ENCODE results near the gene EYA2. TPM values are rescaled to one million over a fixed set of nuclear protein-coding genes. Genes with fewer than 3 reads are reported as not detected.

EYA2 gene
- total and polyA plus RNA-seq, 4 donors = 1.6 to 4.4 (median 2.1) TPM

DNA sequence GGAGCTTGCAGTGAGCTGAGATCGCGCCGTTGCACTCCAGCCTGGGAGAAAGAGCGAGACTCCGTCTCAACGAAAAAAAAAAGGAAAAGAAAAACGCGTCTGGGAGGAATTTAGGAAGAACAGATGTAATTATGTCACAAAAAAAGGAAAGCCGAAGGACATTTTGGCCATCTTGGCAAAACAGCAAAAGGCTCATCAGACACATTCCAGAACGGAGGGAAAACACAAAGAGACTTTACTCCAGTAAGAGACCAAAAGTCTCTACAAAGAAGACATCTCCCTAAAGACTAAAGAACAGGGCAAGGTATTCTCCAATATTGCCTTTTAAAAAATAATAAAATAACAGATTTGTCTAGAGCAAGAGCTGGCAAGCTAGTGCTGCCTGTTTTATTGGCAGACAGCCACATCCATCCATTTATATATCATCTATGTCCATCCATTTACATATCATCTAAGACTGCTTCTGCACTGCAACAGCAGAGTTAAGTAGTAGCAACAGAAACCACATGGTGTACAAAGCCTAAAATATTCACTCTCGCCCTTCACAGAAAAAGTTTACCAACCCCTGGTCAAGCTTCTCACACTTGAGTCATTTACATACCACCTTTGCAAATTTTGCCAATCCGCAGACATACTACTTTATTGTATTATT, 328.0 kb downstream of the EYA2 start:
- WGBS, 2 donors = 92 to 97% methylated on average over 12 of the region's 12 CpGs
- ATAC-seq (ENCODE audit: insufficient read depth, low FRiP score) = no peak
- Histone ChIP-seq H3K27ac (ENCODE audit: low read depth in 1 of 2, low read length in 1 of 2) (no peak overlapping the region), H3K4me3 (no peak overlapping the region), H3K4me1 (ENCODE audit: control insufficient read depth in 5 of 5, insufficient read depth in 5 of 5, low read length in 5 of 5) (peaks cover 0 to 4% (median 0%) of the 10 kb centered on the region in 5 donors), H3K9ac (ENCODE audit: insufficient read depth in 1 of 2, low read length in 2 of 2) (no peak overlapping the region), H3K27me3 (ENCODE audit: control insufficient read depth in 3 of 3, insufficient read depth in 3 of 3, low read length in 2 of 3) (no peaks in the 10 kb centered on the region), H3K9me3 (ENCODE audit: control insufficient read depth in 4 of 4, insufficient read depth in 3 of 4, low read length in 3 of 4) (no peaks in the 10 kb centered on the region), H3K36me3 (ENCODE audit: control insufficient read depth in 4 of 4, insufficient read depth in 4 of 4, low read length in 4 of 4) (peaks cover 33 to 49% (median 38%) of the 10 kb centered on the region in 4 donors)
- peak in 1 of 3 donors; percentile 9 for DNase-seq
- TF ChIP-seq, protein P1, sequence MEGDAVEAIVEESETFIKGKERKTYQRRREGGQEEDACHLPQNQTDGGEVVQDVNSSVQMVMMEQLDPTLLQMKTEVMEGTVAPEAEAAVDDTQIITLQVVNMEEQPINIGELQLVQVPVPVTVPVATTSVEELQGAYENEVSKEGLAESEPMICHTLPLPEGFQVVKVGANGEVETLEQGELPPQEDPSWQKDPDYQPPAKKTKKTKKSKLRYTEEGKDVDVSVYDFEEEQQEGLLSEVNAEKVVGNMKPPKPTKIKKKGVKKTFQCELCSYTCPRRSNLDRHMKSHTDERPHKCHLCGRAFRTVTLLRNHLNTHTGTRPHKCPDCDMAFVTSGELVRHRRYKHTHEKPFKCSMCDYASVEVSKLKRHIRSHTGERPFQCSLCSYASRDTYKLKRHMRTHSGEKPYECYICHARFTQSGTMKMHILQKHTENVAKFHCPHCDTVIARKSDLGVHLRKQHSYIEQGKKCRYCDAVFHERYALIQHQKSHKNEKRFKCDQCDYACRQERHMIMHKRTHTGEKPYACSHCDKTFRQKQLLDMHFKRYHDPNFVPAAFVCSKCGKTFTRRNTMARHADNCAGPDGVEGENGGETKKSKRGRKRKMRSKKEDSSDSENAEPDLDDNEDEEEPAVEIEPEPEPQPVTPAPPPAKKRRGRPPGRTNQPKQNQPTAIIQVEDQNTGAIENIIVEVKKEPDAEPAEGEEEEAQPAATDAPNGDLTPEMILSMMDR (IDR thresholded peaks at IDR 0.05; ENCODE audit: control extremely low read depth, extremely low read depth) = no peak

DNA sequence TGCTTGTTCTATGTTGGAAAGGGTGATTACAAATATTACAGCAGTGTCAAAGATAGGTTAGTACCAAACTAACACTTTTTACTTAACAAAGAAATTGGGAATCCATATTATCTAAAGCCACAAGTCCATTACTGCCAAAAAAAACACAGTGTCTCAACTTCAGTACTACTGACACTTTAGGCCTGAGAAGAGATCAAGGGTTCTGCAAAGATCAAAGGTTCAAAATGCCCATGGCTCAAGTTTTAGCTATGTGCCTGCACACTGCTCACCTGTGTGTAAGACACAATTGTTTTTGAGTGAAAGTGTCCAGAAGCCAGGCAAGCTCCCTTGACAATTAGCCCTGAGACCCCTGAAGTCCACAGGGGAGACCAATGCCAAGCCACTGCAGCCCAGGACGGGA, 329.3 kb downstream of the EYA2 start:
- ATAC-seq (ENCODE audit: insufficient read depth, low FRiP score) (no peak), DNase-seq (no peak)
- H3K27ac ChIP-seq (ENCODE audit: low read depth in 1 of 2, low read length in 1 of 2) = no peak overlapping the region
- peaks cover 35 to 46% (median 43%) of the 10 kb centered on the region in 4 donors for H3K36me3 ChIP-seq (ENCODE audit: control insufficient read depth in 4 of 4, insufficient read depth in 4 of 4, low read length in 4 of 4)
- no peaks in the 10 kb centered on the region for H3K9me3 ChIP-seq (ENCODE audit: control insufficient read depth in 4 of 4, insufficient read depth in 3 of 4, low read length in 3 of 4)
- no peak overlapping the region for H3K4me3 ChIP-seq
- 96 to 98% methylated on average over 1 of the region's 1 CpG for WGBS, 2 donors
- TF ChIP-seq, protein P1 (IDR thresholded peaks at IDR 0.05; ENCODE audit: control extremely low read depth, extremely low read depth) = no peak
- H3K4me1 ChIP-seq (ENCODE audit: control insufficient read depth in 5 of 5, insufficient read depth in 5 of 5, low read length in 5 of 5) = no peaks in the 10 kb centered on the region
- H3K9ac ChIP-seq (ENCODE audit: insufficient read depth in 1 of 2, low read length in 2 of 2) = no peak overlapping the region
- H3K27me3 ChIP-seq (ENCODE audit: control insufficient read depth in 3 of 3, insufficient read depth in 3 of 3, low read length in 2 of 3) = no peaks in the 10 kb centered on the region

DNA sequence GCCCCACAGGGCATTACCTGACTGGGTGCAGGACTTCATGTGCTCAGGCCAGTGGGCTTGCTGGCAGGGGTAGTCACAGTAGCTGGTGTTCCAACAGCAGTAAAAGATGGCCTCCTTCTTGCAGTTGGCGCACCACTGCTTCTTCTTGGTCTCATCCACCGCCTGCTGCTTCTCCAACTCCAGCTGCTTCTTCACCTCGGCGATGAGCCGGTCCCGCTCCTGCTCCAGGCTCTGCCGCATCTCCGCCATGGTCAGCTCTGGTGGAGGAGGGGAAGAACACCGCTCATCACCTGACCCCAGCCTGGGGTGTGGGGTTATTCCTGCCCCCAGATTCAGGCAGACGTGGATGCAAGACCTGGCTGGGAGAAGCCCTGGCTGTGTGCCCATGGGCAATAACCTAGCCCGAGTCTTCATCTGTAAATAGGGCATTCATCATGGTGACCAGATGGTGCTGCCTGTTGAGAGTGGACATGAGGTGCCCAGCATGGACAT, 329.7 kb downstream of the EYA2 start:
- H3K9ac ChIP-seq (ENCODE audit: insufficient read depth in 1 of 2, low read length in 2 of 2) = no peak overlapping the region
- no peak for DNase-seq
- no peak overlapping the region for H3K4me3 ChIP-seq
- no peak for ATAC-seq (ENCODE audit: insufficient read depth, low FRiP score)
- no peaks in the 10 kb centered on the region for H3K27me3 ChIP-seq (ENCODE audit: control insufficient read depth in 3 of 3, insufficient read depth in 3 of 3, low read length in 2 of 3)
- H3K4me1 ChIP-seq (ENCODE audit: control insufficient read depth in 5 of 5, insufficient read depth in 5 of 5, low read length in 5 of 5) = no peaks in the 10 kb centered on the region
- peaks cover 36 to 46% (median 46%) of the 10 kb centered on the region in 4 donors for H3K36me3 ChIP-seq (ENCODE audit: control insufficient read depth in 4 of 4, insufficient read depth in 4 of 4, low read length in 4 of 4)
- H3K27ac ChIP-seq (ENCODE audit: low read depth in 1 of 2, low read length in 1 of 2) = no peak overlapping the region
- TF ChIP-seq, protein P1 (IDR thresholded peaks at IDR 0.05; ENCODE audit: control extremely low read depth, extremely low read depth) = no peak
- no peaks in the 10 kb centered on the region for H3K9me3 ChIP-seq (ENCODE audit: control insufficient read depth in 4 of 4, insufficient read depth in 3 of 4, low read length in 3 of 4)
- WGBS, 2 donors = 95% methylated on average over 11 of the region's 11 CpGs
